Left lobe of liver (tissue), 2 donors: ENCODE measurements around the gene COL4A1. TPM values are rescaled to one million over a fixed set of nuclear protein-coding genes. Genes with fewer than 3 reads are reported as not detected.

ENCODE experiments used
- ATAC-seq: fragments of 200-7000 bp; cut with Tn5 transposase; one replicate; pipeline ENCODE4 v1.9.1; 2020; ENCODE audit warnings: mild to moderate bottlenecking, moderate library complexity
- DNase-seq: peaks from one replicate; pipeline ENCODE4 v3.0.0-alpha.2; 2020; ENCODE audit warnings: low spot score
- total RNA-seq: library from RNA; stranded (reverse); gene quantifications from one replicate; pipeline ENCODE4 v1.2.1, GENCODE V29; 2021
- donor health status: DM: no; HTN: no; CAD: no; lungs with moderate emphysema.
- donor health status: DM: no; HTN: yes; CAD: no.

COL4A1 gene
- total RNA-seq, 1 donor from 2014 or later = 9.1 TPM

- DNase-seq (no peak), ATAC-seq (no peak)
Observed at GRCh38 chr13:110152351-110152750, 154.6 kb downstream of the COL4A1 start.

GRCh38 chr13:110151462-110151861 is 155.5 kb downstream of the COL4A1 start:
- DNase-seq (no peak), ATAC-seq (no peak)

GRCh38 chr13:110150384-110151101 is 156.4 kb downstream of the COL4A1 start:
- DNase-seq (no peak), ATAC-seq (no peak)

- DNase-seq (no peak), ATAC-seq (no peak)
Observed at GRCh38 chr13:110149036-110149435, 157.9 kb downstream of the COL4A1 start.

GRCh38 chr13:110140099-110140498 is 166.9 kb downstream of the COL4A1 start:
- ATAC-seq (no peak), DNase-seq (no peak)

GRCh38 chr13:110138700-110139036 is 168.3 kb downstream of the COL4A1 start:
- ATAC-seq (no peak), DNase-seq (no peak)

- peak; percentile 84 for ATAC-seq
- DNase-seq = peak; percentile 57
Observed at GRCh38 chr13:110138010-110138699, 168.8 kb downstream of the COL4A1 start.

GRCh38 chr13:110137680-110138009 is 169.3 kb downstream of the COL4A1 start:
- peak; percentile 92 for ATAC-seq
- peak; percentile 67 for DNase-seq

- no peak for ATAC-seq
- peak; percentile 42 for DNase-seq
Observed at GRCh38 chr13:110136660-110137585, 170.0 kb downstream of the COL4A1 start.

GRCh38 chr13:110135977-110136597 is 170.9 kb downstream of the COL4A1 start:
- no peak for DNase-seq
- no peak for ATAC-seq

- ATAC-seq = no peak
- no peak for DNase-seq
Observed at GRCh38 chr13:110134801-110135200, 172.2 kb downstream of the COL4A1 start.

GRCh38 chr13:110133425-110134235 is 173.3 kb downstream of the COL4A1 start:
- ATAC-seq = no peak
- DNase-seq = no peak

- DNase-seq = peak; percentile 35
Observed at GRCh38 chr13:110132225-110132982, 174.6 kb downstream of the COL4A1 start.

GRCh38 chr13:110131424-110131823 is 175.5 kb downstream of the COL4A1 start:
- ATAC-seq (no peak), DNase-seq (peak; percentile 29)

More at GRCh38 chr13:110132225-110132982, 174.6 kb downstream of the COL4A1 start:
- no peak for ATAC-seq

- no peak for DNase-seq
Observed at GRCh38 chr13:110130431-110130830, 176.5 kb downstream of the COL4A1 start.

GRCh38 chr13:110129539-110130186 is 177.3 kb downstream of the COL4A1 start:
- no peak for ATAC-seq
- DNase-seq = no peak

More at GRCh38 chr13:110130431-110130830, 176.5 kb downstream of the COL4A1 start:
- ATAC-seq = no peak

- no peak for ATAC-seq
- no peak for DNase-seq
Observed at GRCh38 chr13:110129076-110129475, 177.9 kb downstream of the COL4A1 start.

- DNase-seq = no peak
- ATAC-seq = no peak
Observed at GRCh38 chr13:110128546-110128945, 178.4 kb downstream of the COL4A1 start.

GRCh38 chr13:110127986-110128511 is 178.9 kb downstream of the COL4A1 start:
- DNase-seq (no peak), ATAC-seq (no peak)
